Measurements from ENCODE around the gene CCDC59. TPM values are rescaled to one million over a fixed set of nuclear protein-coding genes. Genes with fewer than 3 reads are reported as not detected.

CCDC59 gene
- total and polyA plus RNA-seq, 10 of the 15 experiments (the other 5 are each of a cell fraction or from before 2014, with no cell fraction given): 30.4 to 128 (median 84.0) TPM

DNA sequence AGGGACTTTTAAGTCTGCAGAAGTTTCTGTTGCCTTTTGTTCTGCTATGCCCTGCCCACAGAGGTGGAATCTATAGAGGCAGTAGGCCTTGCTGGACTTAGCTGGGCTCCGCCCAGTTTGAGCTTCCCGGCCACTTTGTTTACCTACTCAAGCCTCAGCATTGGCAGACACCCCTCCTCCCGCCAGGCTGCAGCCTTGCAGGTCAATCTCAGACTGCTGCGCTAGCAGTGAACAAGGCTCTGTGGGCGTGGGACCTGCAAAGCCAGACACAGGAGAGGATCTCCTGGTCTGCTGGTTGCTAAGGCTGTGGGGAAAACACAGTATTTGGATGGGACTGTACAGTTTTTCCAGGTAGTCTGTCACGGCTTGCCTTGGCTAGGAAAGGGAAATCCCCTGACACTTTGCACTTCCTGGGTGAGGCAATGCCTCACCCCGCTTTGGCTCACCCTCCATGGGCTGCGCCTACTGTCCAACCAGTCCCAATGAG is 43.7 kb downstream of the CCDC59 start:
- Histone ChIP-seq H2AFZ (ENCODE audit: control insufficient read depth, low read depth, low read length) (no peak overlapping the region), H3K27me3 (replicated peaks in 1 of 2; ENCODE audit: control insufficient read depth in 2 of 2, insufficient read depth in 2 of 2, low read length in 1 of 2) (no peaks in the 10 kb centered on the region), H3K36me3 (ENCODE audit: control insufficient read depth in 2 of 2, insufficient read depth in 2 of 2, low read length in 1 of 2) (no peaks in the 10 kb centered on the region), H3K79me2 (ENCODE audit: control insufficient read depth, insufficient read depth, low read length) (no peaks in the 10 kb centered on the region), H3K4me1 (ENCODE audit: control insufficient read depth, insufficient read depth, low read length) (no peaks in the 10 kb centered on the region), H3K9ac (ENCODE audit: control insufficient read depth, insufficient read depth, low read length) (no peak overlapping the region), H3K9me3 (replicated peaks; ENCODE audit: control insufficient read depth, insufficient read depth, low read length) (no peaks in the 10 kb centered on the region), H3K27ac (ENCODE audit: control insufficient read depth, insufficient read depth) (no peak overlapping the region), H3K4me3 (no peak overlapping the region), H3K4me2 (ENCODE audit: control insufficient read depth, insufficient read depth) (no peak overlapping the region), H4K20me1 (ENCODE audit: control insufficient read depth, insufficient read depth) (no peaks in the 10 kb centered on the region)
- 41% methylated on average over 8 of the region's 8 CpGs for WGBS (ENCODE audit: insufficient coverage, insufficient replicate concordance, low lambda C conversion rate, missing lambda C conversion rate)
- POLR2A ChIA-PET: no interaction called here
- SMC1A ChIA-PET (ENCODE audit: uncharacterized antibody, unreplicated experiment): interaction anchor here (1.1 kb wide), 1 partner anchor 32 kb away, joined by 4 read pairs; no protein-coding TSS in a partner anchor
- intact Hi-C loops (cut with micrococcal nuclease; ENCODE audit: unreplicated experiment): no loop called here
- CTCF ChIA-PET: no interaction called here
- ATAC-seq (no peak; the same call in 2 of the 3 replicates), DNase-seq (ENCODE audit: low read depth, low spot score) (no peak), FAIRE-seq (no peak)
- BruUV-seq (replicated peaks): no TSS peak
- in situ Hi-C loops (cut with MboI): no loop called here
- TF ChIP-seq IKZF2 (IDR thresholded peaks at IDR 0.05) (no peak), NBN (IDR thresholded peaks at IDR 0.05) (no peak), DPF2 (IDR thresholded peaks at IDR 0.05) (no peak), KDM1A (IDR thresholded peaks at IDR 0.05; ENCODE audit: borderline replicate concordance) (no peak), SMAD1 (IDR thresholded peaks at IDR 0.05; ENCODE audit: low read depth, partially characterized antibody) (no peak), TAF1 (IDR thresholded peaks at IDR 0.05; ENCODE audit: borderline replicate concordance, low read depth, low read length) (no peak), ZZZ3 (IDR thresholded peaks at IDR 0.05; ENCODE audit: control insufficient read depth, insufficient read length, low read depth) (no peak), TBL1XR1 (IDR thresholded peaks at IDR 0.05; ENCODE audit: low read depth, low read length) (no peak), ZSCAN29 (IDR thresholded peaks at IDR 0.05) (no peak), POU2F2 (IDR thresholded peaks at IDR 0.05; ENCODE audit: borderline replicate concordance, low read depth, low read length) (no peak), SUZ12 (IDR thresholded peaks at IDR 0.05; ENCODE audit: unreplicated experiment) (no peak), BCL11A (IDR thresholded peaks at IDR 0.05; ENCODE audit: low read depth, low read length) (no peak), RUNX3 (IDR thresholded peaks at IDR 0.05; ENCODE audit: low read length) (no peak), STAT3 (IDR thresholded peaks at IDR 0.05; ENCODE audit: low read depth, low read length) (no peak), TCF7 (IDR thresholded peaks at IDR 0.05; ENCODE audit: borderline replicate concordance) (no peak), CHD4 (IDR thresholded peaks at IDR 0.05) (no peak)
- TF ChIP-seq, protein P1, sequence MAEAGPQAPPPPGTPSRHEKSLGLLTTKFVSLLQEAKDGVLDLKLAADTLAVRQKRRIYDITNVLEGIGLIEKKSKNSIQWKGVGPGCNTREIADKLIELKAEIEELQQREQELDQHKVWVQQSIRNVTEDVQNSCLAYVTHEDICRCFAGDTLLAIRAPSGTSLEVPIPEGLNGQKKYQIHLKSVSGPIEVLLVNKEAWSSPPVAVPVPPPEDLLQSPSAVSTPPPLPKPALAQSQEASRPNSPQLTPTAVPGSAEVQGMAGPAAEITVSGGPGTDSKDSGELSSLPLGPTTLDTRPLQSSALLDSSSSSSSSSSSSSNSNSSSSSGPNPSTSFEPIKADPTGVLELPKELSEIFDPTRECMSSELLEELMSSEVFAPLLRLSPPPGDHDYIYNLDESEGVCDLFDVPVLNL (IDR thresholded peaks at IDR 0.05; ENCODE audit: low read depth, low read length): no peak
- TF ChIP-seq, protein P2, sequence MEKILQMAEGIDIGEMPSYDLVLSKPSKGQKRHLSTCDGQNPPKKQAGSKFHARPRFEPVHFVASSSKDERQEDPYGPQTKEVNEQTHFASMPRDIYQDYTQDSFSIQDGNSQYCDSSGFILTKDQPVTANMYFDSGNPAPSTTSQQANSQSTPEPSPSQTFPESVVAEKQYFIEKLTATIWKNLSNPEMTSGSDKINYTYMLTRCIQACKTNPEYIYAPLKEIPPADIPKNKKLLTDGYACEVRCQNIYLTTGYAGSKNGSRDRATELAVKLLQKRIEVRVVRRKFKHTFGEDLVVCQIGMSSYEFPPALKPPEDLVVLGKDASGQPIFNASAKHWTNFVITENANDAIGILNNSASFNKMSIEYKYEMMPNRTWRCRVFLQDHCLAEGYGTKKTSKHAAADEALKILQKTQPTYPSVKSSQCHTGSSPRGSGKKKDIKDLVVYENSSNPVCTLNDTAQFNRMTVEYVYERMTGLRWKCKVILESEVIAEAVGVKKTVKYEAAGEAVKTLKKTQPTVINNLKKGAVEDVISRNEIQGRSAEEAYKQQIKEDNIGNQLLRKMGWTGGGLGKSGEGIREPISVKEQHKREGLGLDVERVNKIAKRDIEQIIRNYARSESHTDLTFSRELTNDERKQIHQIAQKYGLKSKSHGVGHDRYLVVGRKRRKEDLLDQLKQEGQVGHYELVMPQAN (conservative IDR thresholded peaks at IDR 0.05): no peak
- RAD21 ChIA-PET (ENCODE audit: unreplicated experiment): no interaction called here

Data from GM12878 (cell line).